ENCODE results near the gene KCNT2. TPM values are rescaled to one million over a fixed set of nuclear protein-coding genes. Genes with fewer than 3 reads are reported as not detected.

The KCNT2 gene
- total RNA-seq, 1 donor from 2014 or later: 5.9 TPM

- Histone ChIP-seq H3K9me3 (ENCODE audit: insufficient read depth, low read depth, low read length) (no peaks in the 10 kb centered on the region), H3K79me2 (ENCODE audit: insufficient read depth, low read length) (no peaks in the 10 kb centered on the region), H2AFZ (ENCODE audit: low read depth, low read length) (no peak overlapping the region), H4K20me1 (ENCODE audit: insufficient read depth, low read length) (no peaks in the 10 kb centered on the region), H3K27me3 (ENCODE audit: insufficient read depth, low read length) (no peaks in the 10 kb centered on the region), H3K4me1 (ENCODE audit: insufficient read depth, low read length) (no peaks in the 10 kb centered on the region), H3K4me2 (ENCODE audit: low read length) (no peak overlapping the region), H3K9ac (ENCODE audit: low read length) (no peak overlapping the region), H3K27ac (ENCODE audit: low read depth, low read length) (no peak overlapping the region), H3K4me3 (ENCODE audit: insufficient read depth, low read depth, low read length) (no peak overlapping the region), H3K36me3 (ENCODE audit: insufficient read depth, low read length) (no peaks in the 10 kb centered on the region)
- peak; percentile 59 for DNase-seq (ENCODE audit: low read depth)
- H3K36me3 Mint-ChIP-seq (ENCODE audit: low read depth, unreplicated experiment): no peaks in the 10 kb centered on the region
- peaks cover 2% of the 10 kb centered on the region for H3K9me3 Mint-ChIP-seq (ENCODE audit: unreplicated experiment)
- H3K4me1 Mint-ChIP-seq (ENCODE audit: low read depth, unreplicated experiment): no peaks in the 10 kb centered on the region
- H3K27ac Mint-ChIP-seq (ENCODE audit: unreplicated experiment): no peak overlapping the region
- H3K4me3 Mint-ChIP-seq (ENCODE audit: unreplicated experiment): no peak overlapping the region
- TF ChIP-seq EZH2 (IDR thresholded peaks at IDR 0.05; ENCODE audit: insufficient read depth, low read length): no peak
- no peak for FAIRE-seq
- no peaks in the 10 kb centered on the region for H3K27me3 Mint-ChIP-seq (ENCODE audit: low read depth, unreplicated experiment)
Measured at GRCh38 chr1:196193896-196194559, 414.2 kb downstream of the KCNT2 start.

GRCh38 chr1:196183941-196184340 lies 424.3 kb downstream of the KCNT2 start:
- H2AFZ ChIP-seq (ENCODE audit: low read depth, low read length): no peak overlapping the region
- DNase-seq (ENCODE audit: low read depth): no peak
- H3K27ac Mint-ChIP-seq (ENCODE audit: unreplicated experiment): no peak overlapping the region
- H3K79me2 ChIP-seq (ENCODE audit: insufficient read depth, low read length): no peaks in the 10 kb centered on the region
- H3K4me1 Mint-ChIP-seq (ENCODE audit: low read depth, unreplicated experiment): peaks cover 11% of the 10 kb centered on the region
- TF ChIP-seq CTCF (IDR thresholded peaks at IDR 0.05; ENCODE audit: insufficient read depth, low read depth, low read length) (no peak), EZH2 (IDR thresholded peaks at IDR 0.05; ENCODE audit: insufficient read depth, low read length) (no peak)
- H3K36me3 Mint-ChIP-seq (ENCODE audit: low read depth, unreplicated experiment): no peaks in the 10 kb centered on the region
- H3K9me3 Mint-ChIP-seq (ENCODE audit: unreplicated experiment): no peaks in the 10 kb centered on the region
- no peak overlapping the region for H3K4me3 ChIP-seq (ENCODE audit: insufficient read depth, low read depth, low read length)
- peaks cover 16% of the 10 kb centered on the region for H3K4me1 ChIP-seq (ENCODE audit: insufficient read depth, low read length)
- H3K9ac ChIP-seq (ENCODE audit: low read length): no peak overlapping the region
- no peak overlapping the region for H3K4me2 ChIP-seq (ENCODE audit: low read length)
- no peak for FAIRE-seq
- no peaks in the 10 kb centered on the region for H4K20me1 ChIP-seq (ENCODE audit: insufficient read depth, low read length)
- no peaks in the 10 kb centered on the region for H3K36me3 ChIP-seq (ENCODE audit: insufficient read depth, low read length)
- H3K27me3 ChIP-seq (ENCODE audit: insufficient read depth, low read length): no peaks in the 10 kb centered on the region
- H3K9me3 ChIP-seq (ENCODE audit: insufficient read depth, low read depth, low read length): no peaks in the 10 kb centered on the region
- H3K27me3 Mint-ChIP-seq (ENCODE audit: low read depth, unreplicated experiment): no peaks in the 10 kb centered on the region
- H3K4me3 Mint-ChIP-seq (ENCODE audit: unreplicated experiment): no peak overlapping the region
- H3K27ac ChIP-seq (ENCODE audit: low read depth, low read length): no peak overlapping the region

GRCh38 chr1:196181594-196181878 lies 426.7 kb downstream of the KCNT2 start:
- TF ChIP-seq EZH2 (IDR thresholded peaks at IDR 0.05; ENCODE audit: insufficient read depth, low read length) (no peak), CTCF (IDR thresholded peaks at IDR 0.05; ENCODE audit: insufficient read depth, low read depth, low read length) (no peak)
- Histone ChIP-seq H3K79me2 (ENCODE audit: insufficient read depth, low read length) (no peaks in the 10 kb centered on the region), H3K4me3 (ENCODE audit: insufficient read depth, low read depth, low read length) (no peak overlapping the region), H2AFZ (ENCODE audit: low read depth, low read length) (peak overlapping the region; percentile 1), H3K9ac (ENCODE audit: low read length) (no peak overlapping the region), H3K36me3 (ENCODE audit: insufficient read depth, low read length) (no peaks in the 10 kb centered on the region), H3K27ac (ENCODE audit: low read depth, low read length) (peak overlapping the region; percentile 30), H4K20me1 (ENCODE audit: insufficient read depth, low read length) (no peaks in the 10 kb centered on the region), H3K4me1 (ENCODE audit: insufficient read depth, low read length) (peaks cover 16% of the 10 kb centered on the region), H3K9me3 (ENCODE audit: insufficient read depth, low read depth, low read length) (no peaks in the 10 kb centered on the region), H3K4me2 (ENCODE audit: low read length) (peak overlapping the region; percentile 53), H3K27me3 (ENCODE audit: insufficient read depth, low read length) (no peaks in the 10 kb centered on the region)
- peaks cover 11% of the 10 kb centered on the region for H3K4me1 Mint-ChIP-seq (ENCODE audit: low read depth, unreplicated experiment)
- no peak for DNase-seq (ENCODE audit: low read depth)
- no peaks in the 10 kb centered on the region for H3K27me3 Mint-ChIP-seq (ENCODE audit: low read depth, unreplicated experiment)
- H3K36me3 Mint-ChIP-seq (ENCODE audit: low read depth, unreplicated experiment): no peaks in the 10 kb centered on the region
- no peak for FAIRE-seq
- H3K27ac Mint-ChIP-seq (ENCODE audit: unreplicated experiment): no peak overlapping the region
- H3K4me3 Mint-ChIP-seq (ENCODE audit: unreplicated experiment): no peak overlapping the region
- H3K9me3 Mint-ChIP-seq (ENCODE audit: unreplicated experiment): no peaks in the 10 kb centered on the region
